NT2/D1 (cell line): ENCODE measurements around the gene PLXNA4.

ENCODE experiments used
- SUZ12 ChIP-seq: IDR thresholded peaks from 2 replicates; pipeline ENCODE4 v1.6.1; 2011; ENCODE audit not compliant: insufficient read length, insufficient read depth; ENCODE audit errors: extremely low read depth
- YY1 ChIP-seq: IDR thresholded peaks from 2 replicates; pipeline ENCODE4 v1.6.1; 2011; ENCODE audit not compliant: insufficient read length, insufficient read depth
- ZNF274 ChIP-seq: IDR thresholded peaks from 2 replicates; pipeline ENCODE4 v1.6.1; 2011; ENCODE audit warnings: mild to moderate bottlenecking, low read depth, low read length

- TF ChIP-seq YY1 (no peak), ZNF274 (no peak), SUZ12 (no peak)
These were observed 467.7 kb downstream of the PLXNA4 start for GRCh38 chr7:132108563-132108962.
